ENCODE data around the gene DHX29.

GRCh38 chr5:55230086-55230629 is 77.3 kb downstream of the DHX29 start:
- TF ChIP-seq CTCF (IDR thresholded peaks at IDR 0.05): no peak
- no peak for TF ChIP-seq POLR2A (IDR thresholded peaks at IDR 0.05)

Data from prostate gland (tissue), 2 donors.